Urinary bladder (tissue), 4 donors: Measurements from ENCODE around the gene SIGLEC12. TPM values are rescaled to one million over a fixed set of nuclear protein-coding genes. Genes with fewer than 3 reads are reported as not detected.
"Not testable (repeated sequence)": the region's sequence is repeated elsewhere in the genome, so short reads cannot be mapped to it uniquely, and the experiment has no call there.

ENCODE experiments used
- DNase-seq: peaks from one replicate; pipeline ENCODE4 v3.0.0-alpha.2; 2015; ENCODE audit errors: extremely low spot score
- H3K27ac ChIP-seq: one replicate; pipeline ENCODE4 v1.5.1; 2013; ENCODE audit warnings: low read depth, mild to moderate bottlenecking, moderate library complexity
- H3K36me3 ChIP-seq: one replicate; pipeline ENCODE4 v1.6.1; 2013; ENCODE audit warnings: mild to moderate bottlenecking, moderate library complexity; ENCODE audit not compliant: insufficient read depth
- H3K4me1 ChIP-seq: one replicate; pipeline ENCODE4 v1.6.1; 2013; ENCODE audit warnings: mild to moderate bottlenecking, moderate library complexity; ENCODE audit not compliant: insufficient read depth
- H3K4me3 ChIP-seq: one replicate; pipeline ENCODE4 v1.5.1; 2013; ENCODE audit warnings: low read depth, low read length
- WGBS: extraction: QIAGEN DNeasy Blood & Tissue Kit; methylation state at CpG from one replicate; pipeline ENCODE4 v1.1.7; 2013; 5-methylcytosine and 5-hydroxymethylcytosine counted together
- polyA plus RNA-seq: library from polyadenylated mRNA; stranded (reverse); fragments of 200-250 nt; gene quantifications from one replicate; pipeline ENCODE4 v1.2.3, GENCODE V29; 2013
- total RNA-seq: library from RNA; depleted of rRNA; stranded (reverse); fragments of >200 nt; gene quantifications from one replicate; pipeline ENCODE4 v1.2.3, GENCODE V29; 2014
- donor health status: healthy with polysubstance abuse.
- donor health status: healthy.

The SIGLEC12 gene
- total and polyA plus RNA-seq, 2 donors, result 0.11 to 0.37 TPM

- WGBS, result 68% methylated on average over 4 of the region's 4 CpGs
- Histone ChIP-seq H3K4me1 (no peaks in the 10 kb centered on the region), H3K4me3 (no peak overlapping the region), H3K36me3 (no peaks in the 10 kb centered on the region), H3K27ac (no peak overlapping the region)
- DNase-seq, result no peak
These were observed 33.6 kb downstream of the SIGLEC12 start for GRCh38 chr19:51467864-51468544.

- no peak overlapping the region for H3K4me3 ChIP-seq
- no peak for DNase-seq
- H3K36me3 ChIP-seq, result no peaks in the 10 kb centered on the region
- H3K27ac ChIP-seq, result no peak overlapping the region
- no peaks in the 10 kb centered on the region for H3K4me1 ChIP-seq
- 47% methylated on average over 3 of the region's 3 CpGs for WGBS
These were observed 34.9 kb downstream of the SIGLEC12 start for GRCh38 chr19:51466723-51467122.

GRCh38 chr19:51463976-51464581, 37.5 kb downstream of the SIGLEC12 start:
- WGBS, result 23% methylated on average over 14 of the region's 33 CpGs
- H3K27ac ChIP-seq, H3K4me1 ChIP-seq, H3K36me3 ChIP-seq, DNase-seq, H3K4me3 ChIP-seq: not testable (repeated sequence)

GRCh38 chr19:51462681-51463080, 38.9 kb downstream of the SIGLEC12 start:
- WGBS, result 71% methylated on average over 10 of the region's 10 CpGs
- no peaks in the 10 kb centered on the region for H3K4me1 ChIP-seq
- H3K36me3 ChIP-seq, result no peaks in the 10 kb centered on the region
- H3K27ac ChIP-seq, result no peak overlapping the region
- no peak for DNase-seq
- no peak overlapping the region for H3K4me3 ChIP-seq

GRCh38 chr19:51462276-51462675, 39.3 kb downstream of the SIGLEC12 start:
- no peak for DNase-seq
- 79% methylated on average over 7 of the region's 7 CpGs for WGBS
- Histone ChIP-seq H3K4me1 (no peaks in the 10 kb centered on the region), H3K36me3 (no peaks in the 10 kb centered on the region), H3K4me3 (no peak overlapping the region), H3K27ac (no peak overlapping the region)

GRCh38 chr19:51461723-51462161, 39.9 kb downstream of the SIGLEC12 start:
- no peak for DNase-seq
- WGBS, result 64% methylated on average over 8 of the region's 8 CpGs
- H3K27ac ChIP-seq, result no peak overlapping the region
- H3K36me3 ChIP-seq, result no peaks in the 10 kb centered on the region
- no peaks in the 10 kb centered on the region for H3K4me1 ChIP-seq
- H3K4me3 ChIP-seq, result no peak overlapping the region

GRCh38 chr19:51460164-51460992, 41.2 kb downstream of the SIGLEC12 start:
- 55% methylated on average over 13 of the region's 13 CpGs for WGBS
- Histone ChIP-seq H3K36me3 (no peaks in the 10 kb centered on the region), H3K27ac (no peak overlapping the region), H3K4me3 (no peak overlapping the region), H3K4me1 (no peaks in the 10 kb centered on the region)
- DNase-seq, result no peak

GRCh38 chr19:51458899-51459505, 42.6 kb downstream of the SIGLEC12 start:
- WGBS, result 76% methylated on average over 14 of the region's 14 CpGs
- no peaks in the 10 kb centered on the region for H3K36me3 ChIP-seq
- DNase-seq, result no peak
- no peak overlapping the region for H3K27ac ChIP-seq
- no peaks in the 10 kb centered on the region for H3K4me1 ChIP-seq
- H3K4me3 ChIP-seq, result no peak overlapping the region

- H3K27ac ChIP-seq, result no peak within 1 kb of the TSS
- WGBS, result 62% methylated on average over 10 of the region's 10 CpGs
- DNase-seq, result no peak
These were observed 43.5 kb downstream of the SIGLEC12 start, which contains the start of gene SIGLEC8 for GRCh38 chr19:51458051-51458645. Gene SIGLEC8 (minus strand): TSS chr19:51458454. CDS start chr19:51458387, 67 bp downstream.

GRCh38 chr19:51457351-51458013, 44.1 kb downstream of the SIGLEC12 start:
- Histone ChIP-seq H3K4me3 (no peak overlapping the region), H3K36me3 (no peaks in the 10 kb centered on the region), H3K27ac (no peak overlapping the region), H3K4me1 (no peaks in the 10 kb centered on the region)
- 78% methylated on average over 11 of the region's 11 CpGs for WGBS
- no peak for DNase-seq

More at GRCh38 chr19:51458051-51458645, 43.5 kb downstream of the SIGLEC12 start, which contains the start of gene SIGLEC8:
- no peaks in the 10 kb centered on the region for H3K4me1 ChIP-seq
- no peak within 1 kb of the TSS for H3K4me3 ChIP-seq
- no peaks in the 10 kb centered on the region for H3K36me3 ChIP-seq

- no peak overlapping the region for H3K4me3 ChIP-seq
- no peaks in the 10 kb centered on the region for H3K36me3 ChIP-seq
- no peak for DNase-seq
- WGBS, result 68% methylated on average over 11 of the region's 11 CpGs
- H3K4me1 ChIP-seq, result no peaks in the 10 kb centered on the region
- no peak overlapping the region for H3K27ac ChIP-seq
These were observed 44.9 kb downstream of the SIGLEC12 start for GRCh38 chr19:51456541-51457290.

GRCh38 chr19:51450730-51451307, 50.8 kb downstream of the SIGLEC12 start:
- Histone ChIP-seq H3K4me1 (no peaks in the 10 kb centered on the region), H3K36me3 (no peaks in the 10 kb centered on the region), H3K4me3 (no peak overlapping the region), H3K27ac (no peak overlapping the region)
- 87% methylated on average over 5 of the region's 5 CpGs for WGBS
- DNase-seq, result no peak
